ELR (cell line): ENCODE results near the gene SEMA4D.
A peak's percentile ranks its signal among the peaks of the same experiment; 100 is the strongest.

Source experiments
- DNase-seq: peaks from one replicate; pipeline ENCODE4 v3.0.0-alpha.2; 2015; ENCODE audit warnings: low read depth

Gene SEMA4D

DNA sequence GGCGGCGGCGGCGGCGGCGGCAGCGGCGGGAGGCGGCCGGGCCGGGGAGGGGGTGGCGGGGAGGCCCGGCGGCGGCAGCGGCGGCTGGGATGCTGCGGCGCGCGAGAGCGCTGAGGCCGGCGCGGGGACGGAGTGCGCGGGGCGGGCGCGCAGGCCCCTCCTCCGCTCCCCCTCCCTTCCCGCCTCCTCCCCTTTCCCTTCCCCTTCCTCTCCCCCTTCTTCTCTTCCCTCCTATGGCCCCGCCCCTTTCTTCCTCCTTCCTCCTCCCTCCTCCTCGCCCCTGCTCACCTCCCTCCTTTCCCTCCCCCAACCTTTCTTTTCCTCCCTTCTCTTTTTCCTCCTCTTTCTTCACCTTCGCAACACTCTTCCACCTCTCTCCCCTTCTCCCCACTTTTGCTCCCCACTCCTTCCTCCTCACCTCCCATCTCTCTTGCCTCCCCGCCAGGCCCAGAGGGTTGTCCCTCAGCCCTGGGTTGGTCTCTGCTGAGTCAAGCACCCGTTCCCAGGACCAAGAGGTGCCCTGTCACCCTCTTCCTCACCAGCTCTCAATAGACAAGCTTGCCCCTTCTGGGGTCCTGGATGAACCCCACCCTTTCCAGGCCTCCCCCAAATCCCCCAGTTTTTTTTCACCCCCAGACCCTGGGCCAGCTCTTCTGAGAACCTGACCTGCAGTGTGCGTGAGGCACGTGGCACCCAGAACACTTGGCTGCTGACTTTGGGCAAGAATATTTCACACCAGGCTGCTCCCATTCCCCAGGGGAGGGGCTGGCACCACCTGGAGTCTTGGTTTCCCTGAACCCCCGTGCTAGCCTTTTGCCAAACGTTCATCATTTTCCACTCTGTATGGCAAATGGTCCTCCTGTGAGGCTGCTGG, at the start of gene SEMA4D:
Gene SEMA4D (minus strand): TSS at position 136 of the 874 bp plus-strand sequence. CDS start 92,657 bp downstream, outside the sequence.
- peak; percentile 28 for DNase-seq

- DNase-seq, result no peak
These were observed 49.1 kb upstream of the SEMA4D start for GRCh38 chr9:89547000-89547399.

DNA sequence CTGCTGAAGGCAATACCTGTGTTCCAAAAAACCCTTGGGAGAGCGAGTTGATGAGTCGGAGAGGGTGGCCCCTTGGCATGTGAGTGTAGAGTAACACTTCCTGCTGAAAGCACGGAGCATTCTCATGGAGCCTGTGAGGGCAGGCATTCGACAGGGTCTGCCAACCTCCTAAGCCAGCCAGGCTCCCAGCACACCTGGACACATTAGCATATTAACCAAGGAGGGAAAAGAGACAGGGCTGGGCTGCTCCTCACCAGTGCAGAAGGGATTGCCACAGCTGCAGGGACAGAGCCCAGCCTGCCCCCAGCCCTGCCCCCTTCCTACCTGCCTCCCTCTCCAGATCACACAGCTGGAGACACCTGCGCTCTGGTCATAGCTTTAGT, 46.4 kb upstream of the SEMA4D start:
- DNase-seq, result no peak

DNA sequence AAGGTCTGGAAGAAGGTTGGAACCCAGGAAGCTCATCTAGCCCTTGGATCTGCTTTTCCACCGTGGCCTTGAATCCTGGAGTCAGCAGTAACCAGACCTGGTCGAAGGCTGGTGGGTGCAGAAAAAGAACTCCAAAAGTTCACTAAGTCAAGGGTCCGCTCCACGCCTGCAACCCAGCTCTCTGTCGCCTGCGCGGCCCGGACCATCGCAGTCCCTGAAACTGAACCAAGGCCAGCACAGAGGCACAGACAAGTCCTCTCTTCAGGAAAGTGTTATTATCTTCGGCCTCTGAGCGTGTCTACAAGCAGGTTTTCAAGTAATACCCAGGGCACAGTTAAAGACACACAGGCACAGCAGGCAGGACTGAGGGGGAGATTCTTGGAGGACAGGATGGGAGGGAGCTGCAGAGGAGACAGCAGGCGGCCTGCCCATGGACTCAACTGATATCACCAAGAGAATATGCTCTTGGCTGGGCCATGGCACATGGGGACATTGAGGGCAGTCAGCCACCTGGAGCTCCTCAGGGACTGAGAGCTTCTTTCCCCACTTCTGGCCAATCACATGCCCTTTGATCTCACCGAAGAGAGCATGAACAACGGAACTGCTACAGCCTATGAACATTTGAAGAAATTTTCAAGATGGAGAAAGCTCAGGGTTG, 45.8 kb upstream of the SEMA4D start:
- no peak for DNase-seq

DNA sequence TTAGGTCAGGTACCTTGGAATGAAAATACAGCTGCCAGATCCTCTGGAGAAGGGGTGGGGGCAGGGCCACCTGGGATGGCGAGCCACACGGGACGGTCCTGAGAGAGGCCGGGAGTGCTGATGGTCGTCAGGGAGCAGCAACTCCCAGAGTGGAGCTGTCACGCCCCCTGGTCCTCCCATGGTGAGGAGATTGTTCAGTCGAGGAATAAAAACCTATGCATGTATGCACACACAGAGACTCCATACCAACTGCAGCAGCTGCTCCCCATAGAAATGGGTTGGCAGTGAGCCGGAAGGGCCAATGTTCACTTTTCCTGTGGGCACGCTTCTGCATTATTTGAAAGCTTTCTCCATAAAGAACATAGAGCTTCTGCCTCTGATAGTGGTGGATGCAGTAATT, 45.2 kb upstream of the SEMA4D start:
- no peak for DNase-seq

DNA sequence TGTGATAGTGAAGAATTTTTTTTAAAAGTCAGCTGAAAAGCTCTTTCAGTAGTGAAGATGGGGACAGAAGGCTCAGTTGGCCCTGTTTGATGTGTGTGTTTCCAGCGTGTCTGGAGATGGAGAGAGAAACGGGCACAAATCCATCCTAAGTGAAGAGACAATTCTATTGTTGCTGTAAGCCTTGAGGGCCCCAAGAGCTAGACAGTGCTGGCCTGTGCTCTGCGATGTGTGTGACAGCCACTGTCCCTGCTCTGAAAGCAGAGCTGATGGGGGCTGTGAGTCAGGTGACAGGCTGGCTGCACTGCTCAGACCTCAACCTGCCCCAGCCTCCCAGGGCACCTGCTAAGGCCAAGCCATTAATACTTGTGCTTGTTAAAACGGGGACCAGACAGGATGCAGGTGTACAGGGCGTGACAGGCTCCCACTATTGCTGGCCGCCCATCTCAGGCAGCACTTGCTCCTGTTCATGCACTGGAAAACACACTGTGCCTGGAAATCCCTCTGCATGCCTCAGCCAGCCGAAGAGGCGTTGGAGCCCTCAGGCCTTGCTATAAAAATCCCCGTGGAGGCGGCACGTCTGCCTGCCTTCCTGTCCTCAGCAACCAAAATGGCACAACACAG, 44.6 kb upstream of the SEMA4D start:
- DNase-seq, result no peak

DNA sequence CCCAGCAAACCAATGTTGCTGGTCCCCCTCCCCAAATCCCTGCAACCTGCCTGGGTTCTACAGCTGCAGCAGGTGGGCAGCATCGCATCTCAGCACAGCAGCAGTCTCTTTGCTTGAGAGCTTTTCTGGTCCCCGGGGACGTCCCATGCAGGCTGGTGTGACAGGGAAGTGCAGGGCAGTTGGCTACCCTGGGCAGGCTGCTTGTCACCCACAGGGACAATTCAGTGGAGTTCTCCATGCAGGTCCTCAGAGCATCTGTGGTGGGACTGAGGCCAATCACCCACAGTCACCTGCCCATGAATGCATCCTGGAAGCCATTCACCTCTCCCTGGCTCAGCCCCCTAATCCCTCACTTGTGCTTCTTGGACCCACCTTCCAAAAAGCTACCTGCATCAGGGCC, 43.9 kb upstream of the SEMA4D start:
- DNase-seq, result no peak

GRCh38 chr9:89539374-89539773, 41.5 kb upstream of the SEMA4D start:
- DNase-seq, result no peak

- no peak for DNase-seq
These were observed 41.0 kb upstream of the SEMA4D start for GRCh38 chr9:89538871-89539270.

DNA sequence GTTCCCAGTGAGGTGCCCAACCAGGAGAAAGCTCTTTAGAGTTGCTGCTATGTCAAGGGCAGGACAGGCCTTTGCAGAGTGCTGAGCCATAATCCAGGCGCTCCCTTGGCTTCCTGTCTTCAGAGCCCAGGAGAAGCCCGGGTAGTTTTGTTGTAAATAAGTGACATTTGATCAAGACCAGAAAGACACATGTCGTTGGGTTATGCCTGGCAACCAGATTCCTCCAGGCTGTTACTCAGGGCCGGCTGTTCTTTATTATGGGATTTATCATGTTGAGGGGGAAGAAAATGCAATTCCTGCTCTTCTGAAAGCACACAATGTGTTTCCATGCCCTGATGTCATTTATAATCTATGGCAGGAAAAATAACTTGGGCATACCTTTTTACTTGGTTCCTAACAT, 39.3 kb upstream of the SEMA4D start:
- no peak for DNase-seq

GRCh38 chr9:89536600-89536999, 38.7 kb upstream of the SEMA4D start:
- DNase-seq, result no peak

DNA sequence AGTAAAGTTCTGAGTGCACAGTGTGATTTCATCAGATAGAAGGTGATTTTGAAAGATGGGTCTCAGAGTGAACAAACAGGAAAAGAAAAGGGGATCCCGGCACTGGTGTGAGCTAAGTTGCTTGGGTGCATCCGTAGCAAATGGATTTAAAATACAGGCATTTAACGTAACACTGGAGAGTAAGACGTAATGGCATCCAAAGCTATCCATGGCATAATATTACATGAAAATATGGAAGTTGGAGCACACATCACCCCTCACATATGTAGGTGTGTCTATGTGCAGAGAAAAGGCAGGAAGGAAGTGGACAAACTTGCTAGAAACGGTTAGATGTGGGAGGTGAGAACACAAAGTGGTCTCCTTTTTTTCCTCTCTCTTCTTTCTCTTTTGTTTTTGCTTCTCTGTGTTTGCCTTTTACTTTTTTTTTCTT, 38.2 kb upstream of the SEMA4D start:
- DNase-seq, result no peak

- no peak for DNase-seq
These were observed 37.5 kb upstream of the SEMA4D start for GRCh38 chr9:89535461-89535860.

GRCh38 chr9:89534515-89535287, 36.8 kb upstream of the SEMA4D start:
- DNase-seq, result no peak

- no peak for DNase-seq
These were observed 35.6 kb upstream of the SEMA4D start for GRCh38 chr9:89533411-89534095.

DNA sequence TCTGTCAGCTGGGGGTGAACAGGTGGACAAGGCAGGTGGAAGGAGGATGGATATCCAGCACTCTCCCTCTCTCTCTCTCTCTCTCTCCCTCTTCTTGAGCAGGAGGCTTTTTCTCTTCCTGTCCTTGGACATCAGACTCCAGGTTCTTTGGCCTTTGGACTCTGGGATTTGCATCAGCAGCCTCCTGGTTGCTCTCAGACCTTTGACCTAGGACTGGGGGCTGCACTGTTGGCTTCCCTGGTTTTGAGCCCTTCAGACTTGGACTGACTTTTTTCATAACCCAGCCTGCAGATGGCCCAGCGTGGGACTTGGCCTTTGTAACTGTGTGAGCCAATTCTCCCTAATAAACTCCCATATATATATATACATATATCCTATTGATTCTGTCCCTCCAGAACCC, 35.0 kb upstream of the SEMA4D start:
- no peak for DNase-seq

DNA sequence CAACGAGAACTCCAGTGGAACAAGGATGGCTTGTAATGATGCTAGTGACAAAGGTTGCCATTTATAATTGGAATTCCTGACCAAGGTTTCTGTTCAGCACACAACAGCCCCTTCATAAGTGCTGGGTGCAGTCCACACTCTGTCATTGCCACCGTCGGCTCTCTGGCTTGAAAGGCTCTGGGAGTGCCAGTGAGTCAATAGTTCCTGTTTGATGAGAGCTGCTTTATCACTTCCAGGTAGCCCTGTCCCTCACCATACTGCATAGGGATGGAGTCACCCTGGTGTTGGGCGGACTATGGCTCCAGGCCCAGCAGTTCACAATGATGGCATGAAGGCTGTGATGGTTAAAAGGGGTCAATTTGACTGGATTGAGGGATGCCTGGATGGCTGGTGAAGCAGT, 34.6 kb upstream of the SEMA4D start:
- DNase-seq, result no peak

DNA sequence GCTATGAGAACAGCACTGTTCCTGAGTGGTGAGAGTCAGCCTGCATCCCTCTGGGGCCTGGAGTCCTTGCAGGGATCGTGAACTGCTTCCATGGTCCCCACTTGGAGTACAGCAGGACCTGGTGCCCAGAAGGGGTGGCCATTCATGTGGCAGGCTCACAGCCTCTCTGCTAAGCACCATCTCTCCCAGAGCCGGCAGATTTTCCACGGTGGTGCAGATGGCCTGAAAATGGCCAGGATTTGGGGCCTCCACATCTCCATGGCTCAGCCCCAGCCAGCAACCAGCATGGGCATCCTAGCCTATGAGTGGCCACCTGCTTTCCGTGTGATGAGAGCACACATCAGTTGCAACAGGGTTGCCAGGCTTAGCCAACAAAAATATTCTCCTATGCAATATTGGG, 33.9 kb upstream of the SEMA4D start:
- DNase-seq, result no peak

GRCh38 chr9:89530726-89531125, 32.8 kb upstream of the SEMA4D start:
- no peak for DNase-seq

DNA sequence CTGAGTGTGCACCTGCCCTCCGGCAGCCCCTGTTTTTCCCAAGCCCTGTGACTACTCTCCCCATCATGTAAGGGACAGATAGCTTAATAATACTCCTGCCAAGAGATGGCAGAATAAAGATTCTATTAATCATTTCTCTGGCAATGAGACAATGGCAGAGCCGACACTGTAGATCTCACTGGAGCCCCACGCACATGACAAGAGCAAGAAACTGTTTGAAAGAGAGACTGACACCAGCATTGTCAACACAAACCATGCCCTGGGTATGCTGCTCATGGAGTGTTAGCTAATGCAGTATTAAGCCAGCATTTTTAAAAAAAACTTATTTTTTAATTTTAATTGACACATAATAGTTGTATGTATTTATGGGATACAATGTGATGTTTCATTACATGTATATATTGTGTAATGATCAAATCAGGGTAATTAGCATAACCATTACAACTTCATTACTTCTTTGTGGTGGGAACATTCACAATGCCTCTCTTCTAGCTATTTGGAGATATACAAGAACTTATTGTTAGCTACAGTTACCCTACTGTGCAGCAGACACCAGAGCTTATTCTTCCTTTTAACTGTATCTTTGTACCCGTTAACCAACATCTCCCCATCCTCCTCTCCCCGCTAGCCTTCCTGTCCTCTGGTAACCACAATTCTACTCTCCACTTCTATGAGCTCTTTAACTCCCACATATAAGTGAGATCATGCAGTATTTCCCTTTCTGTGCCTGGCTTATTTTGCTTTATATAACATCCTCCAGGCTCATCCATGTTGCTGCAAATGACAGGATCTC, 31.5 kb upstream of the SEMA4D start:
- no peak for DNase-seq

DNA sequence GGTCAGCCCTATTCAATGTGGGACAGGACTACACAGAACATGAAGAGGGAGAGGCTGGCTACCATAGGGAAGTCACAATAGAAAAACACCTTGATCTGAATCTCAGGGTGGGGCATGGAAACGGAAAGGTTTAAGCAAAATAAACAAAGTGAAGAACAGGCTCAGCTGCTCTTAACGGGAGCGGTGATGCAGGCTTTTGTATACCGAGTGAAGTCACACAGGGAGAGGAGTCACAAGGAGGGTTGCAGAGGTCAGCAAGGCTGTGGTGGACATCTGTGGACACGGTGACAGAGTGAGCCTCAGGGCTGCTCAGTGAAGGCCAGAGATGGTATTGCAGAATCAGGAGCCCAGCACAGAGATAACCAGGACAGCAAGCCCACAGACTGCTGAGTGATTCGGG, 30.6 kb upstream of the SEMA4D start:
- no peak for DNase-seq
